ENCODE measurements around the gene LRRC56. TPM values are rescaled to one million over a fixed set of nuclear protein-coding genes. Genes with fewer than 3 reads are reported as not detected.

LRRC56 gene
- total and polyA plus RNA-seq, 2 experiments from 2014 or later = 0.40 to 1.6 TPM

- H3K9me2 ChIP-seq (replicated peaks; ENCODE audit: insufficient read depth) = no peaks in the 10 kb centered on the region
- peak overlapping the region; percentile 96 for H3K4me2 ChIP-seq
- TF ChIP-seq CTCF (IDR thresholded peaks at IDR 0.05; ENCODE audit: poor library complexity) (peak; percentile 62), EZH2 (IDR thresholded peaks at IDR 0.05; ENCODE audit: borderline replicate concordance) (no peak), EZH2phosphoT487 (IDR thresholded peaks at IDR 0.05; ENCODE audit: low read depth, severe bottlenecking, unreplicated experiment) (no peak)
- H3K27ac ChIP-seq = no peak overlapping the region
- peaks cover 34% of the 10 kb centered on the region for H3K27me3 ChIP-seq
- H3K4me1 ChIP-seq (ENCODE audit: insufficient read depth) = peaks cover 15% of the 10 kb centered on the region
- H2AFZ ChIP-seq = no peak overlapping the region
- H4K20me1 ChIP-seq (ENCODE audit: insufficient read depth, poor library complexity, severe bottlenecking) = no peaks in the 10 kb centered on the region
- whole genome bisulfite sequencing (ENCODE audit: low lambda C conversion rate, missing lambda C conversion rate) = 14% methylated on average over 25 of the region's 60 CpGs
- H3K4me3 ChIP-seq = peak overlapping the region; percentile 33
- no peaks in the 10 kb centered on the region for H3K36me3 ChIP-seq (replicated peaks; ENCODE audit: insufficient read depth, low read depth)
- no peaks in the 10 kb centered on the region for H3K79me2 ChIP-seq
- H3K9me3 ChIP-seq (ENCODE audit: low read depth) = no peaks in the 10 kb centered on the region
- DNase-seq (ENCODE audit: low spot score) = peak; percentile 87
These were observed 17.3 kb downstream of the LRRC56 start for GRCh38 chr11:554428-555226.

- Histone ChIP-seq H3K4me2 (peak overlapping the region; percentile 96), H3K36me3 (replicated peaks; ENCODE audit: insufficient read depth, low read depth) (no peaks in the 10 kb centered on the region), H3K27ac (no peak overlapping the region), H4K20me1 (ENCODE audit: insufficient read depth, poor library complexity, severe bottlenecking) (no peaks in the 10 kb centered on the region), H2AFZ (no peak overlapping the region), H3K79me2 (no peaks in the 10 kb centered on the region), H3K4me3 (peak overlapping the region; percentile 36), H3K27me3 (peaks cover 34% of the 10 kb centered on the region), H3K9me2 (replicated peaks; ENCODE audit: insufficient read depth) (no peaks in the 10 kb centered on the region), H3K9me3 (ENCODE audit: low read depth) (no peaks in the 10 kb centered on the region), H3K4me1 (ENCODE audit: insufficient read depth) (peaks cover 21% of the 10 kb centered on the region)
- 2% methylated on average over 21 of the region's 57 CpGs for WGBS (ENCODE audit: low lambda C conversion rate, missing lambda C conversion rate)
- peak; percentile 76 for TF ChIP-seq EZH2 (IDR thresholded peaks at IDR 0.05; ENCODE audit: borderline replicate concordance)
- no peak for TF ChIP-seq EZH2phosphoT487 (IDR thresholded peaks at IDR 0.05; ENCODE audit: low read depth, severe bottlenecking, unreplicated experiment)
- DNase-seq (ENCODE audit: low spot score) = no peak
These were observed 18.0 kb downstream of the LRRC56 start for GRCh38 chr11:555227-555779.

- Histone ChIP-seq H2AFZ (no peak overlapping the region), H3K4me2 (peak overlapping the region; percentile 96), H3K27me3 (peaks cover 34% of the 10 kb centered on the region), H4K20me1 (ENCODE audit: insufficient read depth, poor library complexity, severe bottlenecking) (no peaks in the 10 kb centered on the region), H3K36me3 (replicated peaks; ENCODE audit: insufficient read depth, low read depth) (no peaks in the 10 kb centered on the region), H3K27ac (no peak overlapping the region), H3K4me1 (ENCODE audit: insufficient read depth) (peaks cover 24% of the 10 kb centered on the region), H3K79me2 (no peaks in the 10 kb centered on the region), H3K9me3 (ENCODE audit: low read depth) (no peaks in the 10 kb centered on the region), H3K9me2 (replicated peaks; ENCODE audit: insufficient read depth) (no peaks in the 10 kb centered on the region), H3K4me3 (peak overlapping the region; percentile 36)
- 19% methylated on average over 45 of the region's 104 CpGs for WGBS (ENCODE audit: low lambda C conversion rate, missing lambda C conversion rate)
- TF ChIP-seq EZH2 (IDR thresholded peaks at IDR 0.05; ENCODE audit: borderline replicate concordance) (peak; percentile 83), CTCF (IDR thresholded peaks at IDR 0.05; ENCODE audit: poor library complexity) (no peak), EZH2phosphoT487 (IDR thresholded peaks at IDR 0.05; ENCODE audit: low read depth, severe bottlenecking, unreplicated experiment) (peak; percentile 32)
- no peak for DNase-seq (ENCODE audit: low spot score)
These were observed 18.7 kb downstream of the LRRC56 start for GRCh38 chr11:555780-556661.

Measured in hepatocyte (in vitro differentiated cells).